ENCODE measurements around the gene ZDHHC11.
"Not testable (repeated sequence)": the region's sequence is repeated elsewhere in the genome, so short reads cannot be mapped to it uniquely, and the experiment has no call there.

ZDHHC11 gene

DNA sequence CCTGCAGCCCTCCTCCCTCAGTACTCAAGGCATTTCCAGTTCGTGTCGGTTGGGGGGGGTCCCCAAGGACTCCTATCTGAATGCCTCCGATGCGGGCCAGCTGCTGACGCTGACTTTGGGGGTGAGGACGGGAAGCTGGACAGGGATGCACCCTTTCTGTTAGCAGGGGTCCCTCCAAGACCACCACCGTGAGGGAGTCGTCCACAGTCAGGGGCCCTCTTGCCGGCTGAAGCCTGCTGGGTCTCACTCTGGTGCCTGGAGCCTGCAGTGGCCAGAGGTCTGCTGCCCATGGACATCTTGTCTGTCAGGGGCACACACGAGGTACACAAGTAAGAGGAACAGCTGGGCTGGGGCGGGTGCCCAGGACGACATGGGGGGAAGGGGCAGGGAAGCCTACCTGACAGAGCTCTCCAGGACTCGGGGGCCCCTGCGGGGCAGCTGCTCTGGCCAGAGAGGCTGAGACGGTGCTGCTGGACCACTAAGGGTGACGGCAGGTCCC is 9.1 kb upstream of the ZDHHC11 start:
- no peak for DNase-seq (ENCODE audit: low read depth in 2 of 2)

- no peak for DNase-seq (ENCODE audit: low read depth in 2 of 2)
Observed at GRCh38 chr5:859391-859790, 8.6 kb upstream of the ZDHHC11 start.

GRCh38 chr5:858726-859125 is 7.9 kb upstream of the ZDHHC11 start:
- no peak for DNase-seq (ENCODE audit: low read depth in 2 of 2)

- no peak for DNase-seq (ENCODE audit: low read depth in 2 of 2)
Observed at GRCh38 chr5:856531-857425, 6.0 kb upstream of the ZDHHC11 start.

- no peak for DNase-seq (ENCODE audit: low read depth in 2 of 2)
Observed at GRCh38 chr5:855771-856530, 5.2 kb upstream of the ZDHHC11 start.

- DNase-seq (ENCODE audit: low read depth in 2 of 2) = no peak
Observed at GRCh38 chr5:854966-855743, 4.4 kb upstream of the ZDHHC11 start.

GRCh38 chr5:854217-854616 is 3.4 kb upstream of the ZDHHC11 start:
- no peak for DNase-seq (ENCODE audit: low read depth in 2 of 2)

DNA sequence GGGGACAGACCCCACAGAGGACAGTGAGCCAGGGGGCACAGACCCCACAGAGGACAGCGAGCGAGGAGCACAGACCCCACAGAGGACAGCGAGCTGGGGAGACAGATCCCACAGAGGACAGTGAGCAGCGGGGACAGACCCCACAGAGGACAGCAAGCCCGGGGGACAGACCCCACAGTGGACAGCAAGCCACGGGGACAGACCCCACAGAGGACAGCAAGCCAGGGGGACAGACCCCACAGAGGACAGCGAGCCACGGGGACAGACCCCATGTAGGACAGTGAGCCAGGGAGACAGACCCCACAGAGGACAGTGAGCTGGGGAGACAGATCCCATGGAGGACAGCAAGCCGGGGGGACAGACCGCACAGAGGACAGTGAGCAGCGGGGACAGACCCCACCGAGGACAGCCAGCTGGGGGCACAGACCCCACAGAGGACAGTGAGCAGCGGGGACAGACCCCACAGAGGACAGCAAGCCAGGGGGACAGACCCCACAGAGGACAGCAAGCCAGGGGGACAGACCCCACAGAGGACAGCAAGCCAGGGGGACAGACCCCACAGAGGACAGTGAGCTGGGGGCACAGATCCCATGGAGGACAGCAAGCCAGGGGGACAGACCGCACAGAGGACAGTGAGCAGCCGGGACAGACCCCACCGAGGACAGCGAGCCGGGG is 2.8 kb upstream of the ZDHHC11 start:
- not testable (repeated sequence) for DNase-seq (ENCODE audit: low read depth in 2 of 2)

GRCh38 chr5:852431-853401 is 1.9 kb upstream of the ZDHHC11 start:
- DNase-seq (ENCODE audit: low read depth in 2 of 2) = no peak

GRCh38 chr5:852018-852417 is 1.2 kb upstream of the ZDHHC11 start:
- no peak for DNase-seq (ENCODE audit: low read depth in 2 of 2)

DNA sequence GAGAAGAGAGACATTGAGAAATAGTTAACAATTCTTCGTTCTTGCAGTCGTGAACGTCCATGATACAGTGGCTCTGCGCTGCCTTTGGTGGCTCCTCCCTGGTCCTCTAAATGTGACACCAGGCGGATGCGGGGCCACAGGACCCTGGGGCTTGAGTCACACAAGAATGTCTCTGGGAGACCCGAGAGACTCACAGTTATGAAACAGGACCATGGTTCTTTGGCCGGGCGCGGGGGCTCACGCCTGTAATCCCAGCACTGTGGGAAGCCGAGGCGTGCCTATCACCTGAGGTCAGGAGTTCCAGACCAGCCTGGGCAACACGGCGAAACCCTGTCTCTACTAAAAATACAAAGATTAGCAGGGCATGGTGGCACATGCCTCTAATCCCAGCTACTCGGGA is 767 bp upstream of the ZDHHC11 start:
- DNase-seq (ENCODE audit: low read depth in 2 of 2) = no peak

DNA sequence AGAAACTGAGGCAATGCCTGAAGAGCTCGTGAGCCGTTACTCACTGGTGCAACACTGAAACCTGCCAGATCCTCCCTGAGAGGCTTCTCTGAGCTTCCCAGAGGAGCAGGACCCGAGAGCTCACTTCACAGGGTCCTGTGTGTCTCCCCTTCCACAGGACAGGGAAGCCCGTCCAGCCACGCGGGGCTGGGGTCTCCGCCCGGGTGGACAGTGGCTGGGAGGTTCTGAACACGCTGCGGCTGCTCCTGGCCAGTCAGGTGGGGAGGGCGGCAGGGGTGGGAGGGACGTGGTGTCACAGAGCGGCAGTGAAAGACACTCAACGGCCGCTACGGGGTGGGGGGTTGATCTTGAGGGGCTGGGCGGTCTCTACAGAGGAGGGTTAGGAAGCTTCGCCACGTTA is 290 bp upstream of the ZDHHC11 start:
- DNase-seq (ENCODE audit: low read depth in 2 of 2) = no peak

DNA sequence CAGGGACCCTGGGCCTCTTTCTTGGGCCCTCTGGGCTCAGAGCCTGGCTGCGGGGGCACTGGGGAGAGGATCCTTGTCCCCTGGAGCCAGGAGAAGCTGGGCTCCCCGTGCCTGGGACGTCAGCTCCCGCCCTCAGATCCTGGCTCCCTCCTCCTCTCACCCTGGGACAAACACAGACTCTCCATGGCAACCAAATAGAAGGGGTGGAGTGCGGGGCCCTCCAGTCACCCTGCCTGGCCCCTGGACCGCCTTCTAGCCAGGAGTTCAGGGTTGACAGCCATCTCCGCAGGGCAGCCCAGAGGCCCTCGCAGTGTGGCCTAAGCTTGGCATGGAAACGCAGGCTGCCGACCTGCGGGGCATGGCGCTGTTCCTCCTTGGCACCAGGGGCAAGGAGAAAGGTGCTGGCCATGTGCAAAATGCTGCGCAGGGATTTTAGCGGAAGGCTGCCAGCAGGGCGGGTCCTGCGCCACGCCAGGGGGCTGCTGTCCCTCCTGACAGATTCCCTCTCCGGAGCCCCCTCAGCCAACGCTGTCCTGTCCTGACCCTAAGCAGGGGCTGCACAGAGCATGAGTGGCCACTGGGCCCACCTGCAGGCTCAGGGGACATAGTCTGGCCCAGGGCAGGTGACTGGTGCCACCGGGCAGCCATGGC is 1.0 kb downstream of the ZDHHC11 start:
- no peak for DNase-seq (ENCODE audit: low read depth in 2 of 2)

GRCh38 chr5:848671-849111 is 2.1 kb downstream of the ZDHHC11 start:
- no peak for DNase-seq (ENCODE audit: low read depth in 2 of 2)

GRCh38 chr5:847736-848135 is 3.0 kb downstream of the ZDHHC11 start:
- DNase-seq (ENCODE audit: low read depth in 2 of 2) = not testable (repeated sequence)

DNA sequence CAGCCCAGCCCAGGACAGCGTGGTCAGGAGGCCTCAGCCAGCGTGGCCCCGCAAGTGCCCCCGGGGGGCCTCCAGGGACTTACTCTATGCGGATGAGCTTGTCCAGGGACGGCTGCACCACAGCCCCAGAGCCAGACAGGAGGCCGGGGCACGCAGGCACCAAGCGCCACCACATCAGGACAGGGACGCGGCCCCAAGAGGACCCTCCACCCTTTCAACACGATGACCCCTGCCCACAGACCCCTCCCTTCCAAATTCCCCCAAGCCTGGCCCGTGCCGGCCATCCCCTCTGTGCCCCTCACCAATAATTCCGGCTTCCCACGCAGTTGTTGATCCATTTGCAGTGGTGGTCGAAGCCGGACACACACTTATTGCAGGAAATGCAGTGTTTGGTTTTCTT is 3.6 kb downstream of the ZDHHC11 start:
- DNase-seq (ENCODE audit: low read depth in 2 of 2) = not testable (repeated sequence)

DNA sequence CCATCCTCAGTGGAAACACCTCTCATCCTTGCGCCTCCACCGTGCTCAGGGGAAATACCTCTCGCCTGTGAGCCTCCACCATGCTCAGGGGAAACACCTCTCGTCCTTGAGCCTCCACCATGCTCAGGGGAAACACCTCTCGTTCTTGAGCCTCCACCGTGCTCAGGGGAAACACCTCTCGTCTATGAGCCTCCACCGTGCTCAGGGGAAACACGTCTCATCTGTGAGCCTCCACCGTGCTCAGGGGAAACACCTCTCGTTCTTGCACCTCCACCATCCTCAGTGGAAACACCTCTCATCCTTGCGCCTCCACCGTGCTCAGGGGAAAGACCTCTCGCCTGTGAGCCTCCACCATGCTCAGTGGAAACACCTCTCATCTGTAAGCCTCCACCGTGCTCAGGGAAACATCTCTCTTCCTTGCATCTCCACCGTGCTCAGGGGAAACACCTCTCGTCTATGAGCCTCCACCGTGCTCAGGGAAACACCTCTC is 4.1 kb downstream of the ZDHHC11 start:
- not testable (repeated sequence) for DNase-seq (ENCODE audit: low read depth in 2 of 2)

DNA sequence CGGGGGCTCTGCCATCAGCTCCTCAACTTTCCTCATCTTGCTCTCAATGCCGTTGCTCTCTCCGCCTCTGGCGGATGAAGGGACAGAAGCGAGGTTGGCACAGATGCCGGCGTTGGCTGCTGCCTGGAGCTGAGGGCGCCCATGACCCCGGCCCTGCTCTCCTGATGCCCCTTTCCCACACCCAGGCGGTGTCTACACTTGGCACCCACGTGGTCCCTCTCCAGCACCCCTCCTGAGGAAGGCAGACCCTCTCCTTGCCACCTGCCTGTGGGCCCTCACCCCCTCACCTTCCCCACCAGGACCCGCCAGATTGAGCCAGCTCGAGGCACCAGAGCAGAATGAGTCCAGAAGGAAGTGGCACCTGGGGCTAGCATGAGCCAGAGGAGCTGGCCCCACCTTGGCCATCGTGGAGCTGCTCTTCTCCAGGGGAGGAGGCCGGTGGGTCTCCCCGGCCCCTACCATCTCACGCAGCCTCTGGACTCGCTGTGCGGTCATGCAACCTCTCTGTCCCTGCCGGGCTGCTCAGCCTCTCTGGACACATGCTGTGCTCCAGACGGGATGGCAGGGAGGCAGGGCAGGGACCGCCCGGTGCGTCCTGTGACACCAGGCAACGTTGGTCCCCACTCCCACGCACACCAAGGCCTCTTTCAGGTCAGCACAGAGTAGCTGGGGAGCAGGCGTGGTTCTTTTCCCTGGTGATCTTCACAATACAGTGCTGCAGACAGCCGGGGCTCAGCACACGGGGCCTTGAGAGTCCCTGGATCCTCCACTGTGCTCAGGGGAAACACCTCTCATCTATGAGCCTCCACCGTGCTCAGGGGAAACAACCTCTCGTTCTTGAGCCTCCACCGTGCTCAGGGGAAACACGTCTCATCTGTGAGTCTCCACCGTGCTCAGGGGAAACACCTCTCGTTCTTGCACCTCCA is 4.8 kb downstream of the ZDHHC11 start:
- DNase-seq (ENCODE audit: low read depth in 2 of 2) = not testable (repeated sequence)

All from stimulated activated CD8-positive, alpha-beta memory T cell treated with anti-CD3 and anti-CD28 coated beads, Interleukin-7, amount 100 ng/mL, for 1 hour (primary cell).